NCI-H1694 (cell line): ENCODE results near the gene CIPC.
A peak's percentile ranks its signal among the peaks of the same experiment; 100 is the strongest.

Experiments
- DNase-seq: peaks from one replicate; lab custom pipeline; 2025; lab: John Stamatoyannopoulos, UW

CIPC gene

DNA sequence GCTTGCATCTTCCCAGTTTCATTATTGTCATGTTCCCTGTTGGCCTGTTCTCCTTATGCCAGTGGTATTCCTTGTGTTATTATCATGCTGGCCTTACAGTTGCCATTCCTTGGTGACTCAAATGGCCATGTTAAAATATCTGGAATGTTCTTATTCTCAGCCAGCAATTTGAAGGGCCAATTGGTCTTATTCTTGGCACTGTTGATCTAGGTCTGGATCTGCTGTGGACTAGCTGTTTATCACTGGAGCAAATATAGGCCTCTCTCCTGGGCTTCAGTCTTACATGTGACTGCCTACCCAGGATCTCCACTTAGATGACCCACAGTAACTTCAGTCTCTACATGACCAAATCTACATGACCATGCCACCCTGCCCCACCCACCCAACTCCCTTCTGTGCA lies 5.4 kb downstream of the CIPC start:
- DNase-seq = no peak

DNA sequence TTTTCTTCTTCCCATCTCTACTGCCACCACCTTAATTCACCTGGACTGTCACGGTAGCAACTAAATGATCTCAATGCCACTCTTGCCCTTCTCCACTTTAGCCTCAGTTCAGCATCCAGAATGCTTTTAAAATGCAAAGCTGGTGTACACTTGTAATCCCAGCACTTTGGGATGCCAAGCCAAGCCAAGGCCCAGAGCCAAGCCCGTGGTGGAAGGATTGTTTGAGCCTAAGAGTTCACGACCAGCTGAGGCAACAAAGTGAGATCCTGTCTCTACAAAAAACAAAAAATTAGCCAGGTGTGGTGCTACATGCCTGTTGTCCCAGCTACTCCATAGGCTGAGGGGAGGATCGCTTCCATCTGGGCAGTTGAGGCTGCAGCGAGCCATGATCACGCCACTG lies 5.9 kb downstream of the CIPC start:
- DNase-seq = no peak

DNA sequence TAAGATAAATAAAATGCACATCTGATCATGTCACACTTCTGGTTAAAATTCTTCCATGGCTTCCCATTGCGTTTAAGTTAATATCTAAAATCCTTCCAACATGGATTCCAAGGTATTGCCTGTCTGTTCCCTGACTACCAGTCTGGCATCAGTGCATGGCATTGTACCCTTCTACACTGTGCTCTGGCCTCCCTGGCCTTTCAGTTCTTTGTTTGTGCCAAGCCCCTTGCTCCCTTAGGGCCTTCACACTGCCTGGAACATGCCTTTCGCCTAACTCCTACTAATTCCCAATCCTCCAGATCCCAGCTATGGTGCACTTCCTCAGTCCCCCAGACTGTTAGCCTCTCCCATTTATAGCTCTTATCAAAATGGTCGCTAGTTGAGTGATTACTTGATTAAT lies 6.3 kb downstream of the CIPC start:
- no peak for DNase-seq

DNA sequence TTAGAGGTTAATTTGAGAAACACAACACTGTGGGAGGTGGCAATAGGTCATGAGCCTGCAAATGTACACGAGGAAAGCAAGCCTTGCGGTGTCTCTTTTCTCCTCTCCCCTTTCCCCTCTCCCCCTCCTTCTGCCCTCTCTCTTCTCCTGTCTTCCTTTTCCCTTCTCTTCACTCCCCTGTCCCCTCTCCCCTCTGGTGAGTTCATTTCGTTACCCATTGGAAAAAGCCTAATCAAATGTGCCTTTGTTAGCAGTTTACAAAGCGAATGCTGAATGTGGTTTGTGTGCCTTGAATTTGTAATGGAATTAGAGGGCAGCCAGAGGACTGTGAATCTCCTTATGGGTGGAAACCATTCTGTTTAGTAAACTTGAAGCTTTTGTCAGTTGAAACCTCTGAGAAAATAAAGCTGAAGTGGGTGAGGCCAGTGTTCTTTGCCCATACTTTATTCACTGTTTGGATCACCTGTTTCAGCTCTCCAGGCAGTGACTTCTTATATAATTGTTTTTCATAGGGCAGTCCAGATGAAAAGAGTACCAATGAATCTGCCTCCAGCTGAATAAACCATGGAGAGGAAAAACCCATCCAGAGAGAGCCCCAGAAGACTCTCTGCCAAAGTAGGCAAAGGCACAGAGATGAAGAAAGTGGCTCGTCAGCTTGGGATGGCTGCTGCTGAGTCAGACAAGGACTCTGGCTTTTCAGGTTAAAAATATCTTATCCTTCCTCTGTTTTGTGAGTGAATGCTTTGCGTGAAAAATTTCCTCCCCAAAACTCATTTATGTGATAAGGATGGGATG lies 7.3 kb downstream of the CIPC start:
- no peak for DNase-seq

DNA sequence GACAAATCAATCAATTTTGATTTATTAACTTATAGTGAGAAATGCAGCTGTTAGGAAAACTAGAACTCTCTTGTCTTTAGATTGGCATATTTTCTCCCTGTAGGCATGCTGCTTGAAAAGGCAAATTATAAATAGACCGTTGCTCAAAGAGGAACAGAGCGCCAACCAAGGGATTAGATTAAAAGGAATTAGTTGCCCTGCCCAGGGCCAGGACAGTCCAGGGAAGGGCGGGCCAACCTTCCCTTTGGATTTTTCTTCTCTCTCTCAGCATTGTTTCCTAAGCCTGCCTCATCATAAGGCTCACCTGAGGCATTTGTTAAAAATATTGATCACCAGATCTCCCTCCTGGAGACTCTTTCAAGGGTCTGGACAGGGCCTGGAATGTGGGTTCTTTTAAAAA lies 8.6 kb downstream of the CIPC start:
- DNase-seq = no peak

DNA sequence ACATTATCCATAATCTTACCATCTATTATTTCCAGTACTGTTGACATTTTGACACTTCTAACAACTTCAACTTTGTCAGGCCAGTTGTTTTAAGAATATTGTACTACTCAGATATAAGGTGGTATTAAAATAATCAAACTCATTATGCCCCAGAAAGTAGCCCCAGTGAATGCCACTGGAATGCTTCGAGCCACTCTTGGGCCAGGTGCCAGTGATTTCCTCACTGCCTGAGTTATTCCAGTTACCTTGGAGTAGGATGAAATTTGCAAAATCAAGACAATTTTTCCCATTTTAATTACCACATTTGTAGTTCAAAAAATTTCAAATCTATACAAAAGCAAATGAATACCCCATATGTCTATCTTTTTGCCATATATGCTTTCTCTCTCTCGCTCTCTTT lies 9.2 kb downstream of the CIPC start:
- no peak for DNase-seq

DNA sequence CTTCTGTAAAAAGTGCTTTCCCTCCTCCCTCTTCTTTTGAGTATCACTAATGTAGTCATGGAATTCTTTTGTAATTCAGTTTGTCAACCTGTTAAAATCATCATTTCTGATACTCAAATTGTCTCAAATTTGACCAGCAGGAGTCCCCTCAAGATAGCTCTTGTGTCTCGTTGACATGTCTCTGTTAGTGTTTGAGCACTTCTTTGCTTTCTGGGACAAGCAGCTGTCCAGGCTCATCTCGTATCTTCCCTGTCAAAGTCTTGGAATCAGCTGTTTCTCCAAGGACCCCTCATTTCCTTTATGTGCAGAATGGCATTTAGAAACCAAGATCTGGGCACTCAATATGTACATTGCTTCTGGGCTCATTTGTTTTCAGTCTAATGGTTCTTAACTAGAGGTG lies 10.7 kb downstream of the CIPC start:
- DNase-seq = no peak

DNA sequence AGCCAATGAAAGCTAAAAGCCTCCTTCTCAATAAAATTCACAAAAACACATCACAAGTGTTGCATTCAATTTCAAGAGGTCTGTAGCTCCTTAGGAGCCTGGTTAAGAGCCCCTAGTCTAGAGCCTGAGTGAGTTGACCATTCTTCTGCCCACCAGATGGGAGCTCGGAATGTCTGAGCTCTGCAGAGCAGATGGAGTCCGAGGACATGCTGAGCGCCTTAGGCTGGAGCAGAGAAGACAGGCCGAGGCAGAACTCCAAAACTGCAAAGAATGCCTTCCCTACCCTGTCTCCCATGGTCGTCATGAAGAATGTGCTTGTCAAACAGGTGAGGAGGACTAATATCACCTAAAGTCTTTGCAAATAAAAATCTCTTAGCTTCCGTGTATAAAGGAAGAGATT lies 11.6 kb downstream of the CIPC start:
- no peak for DNase-seq

DNA sequence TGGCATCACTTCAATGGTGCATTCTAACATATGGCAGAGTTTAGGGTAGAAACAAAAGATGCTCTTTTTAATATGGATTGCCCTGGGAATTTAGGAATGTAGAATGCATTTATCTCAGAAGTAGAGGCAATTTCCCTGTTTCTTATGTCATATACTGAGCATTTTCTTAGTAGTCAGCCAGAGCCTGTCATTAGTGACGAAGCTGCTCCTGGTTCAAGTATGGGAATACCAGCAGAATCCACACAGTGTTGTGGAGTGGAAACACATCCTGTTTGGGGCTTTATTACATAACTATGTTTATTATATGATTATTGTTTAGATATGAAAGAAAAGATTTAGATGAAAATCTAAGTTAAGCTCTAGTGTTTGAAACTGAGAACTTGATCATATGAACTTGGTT lies 12.2 kb downstream of the CIPC start:
- DNase-seq = no peak

DNA sequence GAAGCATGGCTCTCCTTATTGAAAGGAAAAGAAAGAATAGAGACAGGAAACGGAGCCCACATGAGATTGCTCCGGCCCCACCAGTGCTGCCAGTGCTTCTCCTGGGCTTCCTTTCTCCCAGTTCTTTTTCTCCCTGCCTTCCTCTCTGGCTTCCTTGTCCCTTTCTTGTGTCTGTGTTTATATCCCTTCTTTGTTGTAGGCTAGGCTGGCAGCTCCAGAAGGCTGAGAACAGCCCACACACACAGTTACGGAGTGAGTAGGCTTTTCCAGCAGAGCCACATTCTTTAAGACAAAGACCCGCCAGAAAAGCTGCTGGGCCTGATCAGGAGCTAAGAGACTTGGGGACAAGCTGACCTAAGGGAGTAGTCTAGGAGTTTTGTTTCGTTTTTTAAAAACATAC lies 13.0 kb downstream of the CIPC start:
- DNase-seq = no peak

DNA sequence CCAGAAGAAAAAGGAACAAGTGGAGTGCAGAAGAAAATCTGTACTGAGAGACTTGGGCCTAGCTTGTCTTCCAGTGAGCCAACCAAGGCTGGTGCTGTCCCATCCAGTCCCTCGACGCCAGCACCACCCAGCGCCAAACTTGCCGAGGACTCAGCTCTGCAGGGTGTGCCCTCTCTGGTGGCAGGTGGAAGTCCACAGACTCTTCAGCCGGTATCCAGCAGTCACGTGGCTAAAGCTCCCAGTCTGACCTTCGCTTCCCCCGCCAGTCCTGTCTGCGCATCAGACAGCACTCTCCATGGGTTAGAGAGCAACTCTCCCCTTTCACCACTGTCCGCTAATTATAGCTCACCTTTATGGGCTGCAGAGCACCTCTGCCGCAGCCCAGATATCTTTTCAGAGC lies 15.6 kb downstream of the CIPC start:
- no peak for DNase-seq

DNA sequence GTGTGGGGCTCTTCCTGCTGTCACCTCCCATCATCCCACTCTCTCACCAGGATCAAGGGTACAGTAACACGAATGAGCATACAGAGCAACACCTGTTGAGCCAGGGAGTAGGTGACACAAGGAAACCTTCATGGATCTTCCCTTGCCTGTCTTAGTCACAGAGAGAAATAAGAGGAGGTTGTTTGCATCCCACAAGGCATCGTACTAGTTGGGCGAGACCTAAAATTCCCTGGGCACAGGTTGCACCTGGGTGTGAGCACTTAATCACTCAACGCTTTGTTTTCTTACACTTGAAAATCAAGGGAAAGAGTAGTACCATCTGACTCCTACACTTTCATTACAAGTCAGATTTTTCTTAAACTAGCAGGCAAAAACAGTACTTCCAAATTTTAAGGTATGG lies 16.6 kb downstream of the CIPC start:
- DNase-seq = no peak

DNA sequence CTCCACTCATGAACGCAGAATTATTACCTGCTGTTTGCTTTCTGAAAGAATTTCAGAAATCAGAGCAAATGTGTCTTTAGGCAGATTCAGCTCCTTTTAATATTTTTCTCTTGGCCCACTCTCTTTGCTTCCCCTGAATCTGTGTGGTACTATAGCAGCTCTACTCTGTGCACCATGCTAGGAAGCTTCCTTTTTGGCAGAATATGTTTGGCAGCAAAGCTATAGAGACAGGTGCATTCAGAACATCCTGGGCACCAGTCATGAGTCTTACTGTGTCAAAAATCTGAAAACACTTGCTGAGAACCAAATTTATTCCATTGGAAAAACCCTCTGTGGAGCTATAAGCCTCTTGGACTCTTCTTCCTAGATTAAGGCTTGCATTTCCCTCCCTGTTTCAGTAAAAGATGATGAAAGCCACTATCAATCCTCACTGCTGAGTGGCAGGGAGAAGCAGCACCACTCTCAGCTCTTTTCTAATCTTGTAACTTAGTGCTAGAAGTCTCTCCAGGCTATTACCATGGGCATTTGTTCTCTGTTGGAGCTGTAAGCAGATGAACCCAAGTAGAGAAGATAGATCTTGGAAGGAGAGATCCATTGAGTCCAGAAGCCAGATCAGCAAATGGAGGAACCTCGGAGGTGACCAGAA lies 18.2 kb downstream of the CIPC start:
- no peak for DNase-seq

DNA sequence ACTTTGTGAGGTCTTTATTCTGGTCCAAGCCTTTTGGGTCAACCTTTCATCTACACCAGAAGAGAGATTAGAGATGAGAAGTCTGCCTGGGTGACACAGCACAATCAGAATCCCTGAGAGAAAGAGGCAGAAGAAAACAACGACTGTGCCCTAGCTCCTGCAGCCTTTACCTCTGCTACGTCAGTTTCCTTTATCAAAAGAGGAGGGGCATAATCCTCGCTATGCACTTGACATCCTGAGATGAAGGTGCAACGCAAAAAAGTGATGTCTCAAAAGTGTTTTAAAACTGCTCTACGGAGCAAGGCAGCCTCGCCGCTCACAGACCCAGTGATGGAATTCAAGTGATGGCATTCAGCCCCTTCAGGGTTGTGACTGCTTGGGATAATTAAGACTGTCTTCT lies 21.8 kb downstream of the CIPC start:
- no peak for DNase-seq

DNA sequence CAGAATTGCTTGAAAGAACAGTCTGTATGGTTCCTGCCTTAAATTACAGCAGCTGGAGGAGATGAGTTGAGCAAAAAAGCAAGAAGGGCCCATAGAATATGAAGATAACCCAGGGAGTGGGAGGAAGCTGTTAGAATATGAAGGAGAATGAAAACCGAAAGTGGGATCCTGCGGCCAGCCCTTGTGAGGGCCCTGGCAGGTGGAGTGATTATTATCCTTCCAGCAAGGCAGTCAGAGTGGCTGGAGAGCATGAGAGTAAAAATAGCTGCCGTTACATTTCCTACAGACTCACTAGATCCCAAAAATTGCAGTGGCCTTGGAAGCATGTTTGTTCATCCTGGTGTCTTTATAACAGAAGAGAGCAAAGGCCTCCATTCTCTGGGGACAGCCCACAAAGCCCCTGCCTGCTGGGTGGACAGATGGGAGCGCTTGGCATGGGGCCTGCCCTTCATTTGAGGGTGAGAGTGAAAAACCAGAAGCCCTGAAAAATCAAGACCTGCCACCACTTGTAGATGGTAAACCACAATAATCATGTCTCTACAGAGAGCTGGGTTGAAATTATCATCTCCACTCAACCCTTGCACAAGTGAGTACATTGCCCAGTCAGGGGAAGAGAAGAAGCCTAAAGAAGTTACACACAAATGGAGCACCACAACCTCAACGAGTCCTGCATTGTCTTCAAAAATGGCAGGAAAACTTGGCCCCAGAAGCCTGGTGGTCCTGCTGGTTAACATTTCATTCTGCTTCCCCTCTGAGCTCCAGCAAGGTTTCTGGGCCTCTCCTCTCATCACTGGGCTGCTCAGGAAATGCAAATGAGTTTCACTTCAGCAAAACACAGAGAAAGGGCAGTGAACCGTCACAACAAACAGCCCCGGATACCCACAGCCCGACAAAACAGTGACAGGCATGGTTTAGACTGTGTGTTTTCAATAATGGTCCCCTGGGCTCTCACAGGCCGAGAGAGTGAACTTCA lies 23.0 kb downstream of the CIPC start:
- peak; percentile 99 for DNase-seq

DNA sequence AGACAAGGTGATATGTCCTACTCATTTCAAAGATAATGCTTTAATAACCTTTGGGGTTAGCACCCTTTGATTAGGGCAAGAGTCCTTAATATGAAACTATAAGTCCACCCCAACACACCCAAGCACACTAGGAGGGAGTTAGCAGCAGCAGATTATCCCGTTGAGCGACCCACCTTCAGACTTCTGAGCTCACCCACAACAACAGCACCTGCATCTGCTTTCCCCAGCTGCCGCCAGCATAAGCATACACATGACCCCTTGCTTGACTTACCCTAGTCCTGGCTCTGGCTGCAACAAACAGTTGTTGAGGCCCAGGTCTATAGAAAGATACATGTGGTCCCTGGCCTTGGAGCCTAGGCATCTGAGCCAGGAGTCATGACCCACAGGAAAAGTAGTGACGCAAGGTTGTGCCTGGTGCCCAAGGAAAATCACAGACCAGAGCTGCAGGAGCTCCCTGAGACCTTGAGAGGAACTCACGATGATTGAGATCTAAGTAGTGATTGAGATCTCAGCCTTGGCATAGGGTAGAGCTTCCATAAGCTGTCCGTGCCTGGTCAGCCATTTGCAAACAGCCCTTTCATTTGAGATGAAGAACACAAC lies 24.6 kb downstream of the CIPC start:
- peak; percentile 42 for DNase-seq

DNA sequence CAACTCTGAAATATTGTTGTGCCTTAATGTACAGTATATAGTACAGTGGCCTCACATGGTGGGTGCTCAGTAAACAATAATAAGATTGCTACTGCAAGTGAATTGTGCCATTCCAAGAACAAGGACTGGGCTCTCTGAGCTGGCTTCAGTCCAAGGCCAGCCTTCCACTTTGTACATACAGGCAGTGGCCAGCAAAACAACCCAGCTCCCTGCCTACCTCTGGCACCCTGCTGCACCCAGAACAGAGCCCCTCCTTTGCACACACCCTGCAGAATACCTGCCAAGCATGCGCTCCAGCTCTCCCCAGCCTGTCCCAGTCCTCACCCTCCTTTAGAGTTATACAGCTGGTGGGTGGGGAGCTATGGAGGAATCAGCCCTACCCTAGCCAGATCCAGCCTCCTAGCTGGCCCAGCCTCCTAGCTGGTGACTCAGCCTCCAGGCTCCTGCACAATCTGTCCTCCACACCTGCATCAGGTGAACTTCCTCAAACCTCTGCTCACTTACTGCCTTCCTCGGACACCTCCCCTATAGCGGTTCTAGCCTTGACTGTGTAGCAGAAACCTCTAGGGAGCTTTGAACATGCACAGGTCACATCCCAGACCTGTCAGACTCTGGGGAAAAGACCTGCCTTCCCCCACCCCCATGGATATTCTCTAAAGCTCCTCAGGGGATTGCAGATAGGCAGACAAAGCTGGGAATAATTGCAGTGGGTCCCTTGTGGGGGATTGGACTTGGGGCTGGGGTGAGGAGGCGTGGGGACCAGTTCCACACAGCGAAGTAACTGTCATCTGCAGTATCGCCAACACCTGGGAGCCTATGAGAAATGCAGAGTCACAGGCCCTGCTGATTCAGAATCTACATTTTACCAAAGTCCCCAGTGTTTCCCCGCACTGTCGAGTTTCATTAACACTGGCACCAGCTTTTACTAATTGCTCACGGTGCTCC lies 25.6 kb downstream of the CIPC start:
- DNase-seq = peak; percentile 94

DNA sequence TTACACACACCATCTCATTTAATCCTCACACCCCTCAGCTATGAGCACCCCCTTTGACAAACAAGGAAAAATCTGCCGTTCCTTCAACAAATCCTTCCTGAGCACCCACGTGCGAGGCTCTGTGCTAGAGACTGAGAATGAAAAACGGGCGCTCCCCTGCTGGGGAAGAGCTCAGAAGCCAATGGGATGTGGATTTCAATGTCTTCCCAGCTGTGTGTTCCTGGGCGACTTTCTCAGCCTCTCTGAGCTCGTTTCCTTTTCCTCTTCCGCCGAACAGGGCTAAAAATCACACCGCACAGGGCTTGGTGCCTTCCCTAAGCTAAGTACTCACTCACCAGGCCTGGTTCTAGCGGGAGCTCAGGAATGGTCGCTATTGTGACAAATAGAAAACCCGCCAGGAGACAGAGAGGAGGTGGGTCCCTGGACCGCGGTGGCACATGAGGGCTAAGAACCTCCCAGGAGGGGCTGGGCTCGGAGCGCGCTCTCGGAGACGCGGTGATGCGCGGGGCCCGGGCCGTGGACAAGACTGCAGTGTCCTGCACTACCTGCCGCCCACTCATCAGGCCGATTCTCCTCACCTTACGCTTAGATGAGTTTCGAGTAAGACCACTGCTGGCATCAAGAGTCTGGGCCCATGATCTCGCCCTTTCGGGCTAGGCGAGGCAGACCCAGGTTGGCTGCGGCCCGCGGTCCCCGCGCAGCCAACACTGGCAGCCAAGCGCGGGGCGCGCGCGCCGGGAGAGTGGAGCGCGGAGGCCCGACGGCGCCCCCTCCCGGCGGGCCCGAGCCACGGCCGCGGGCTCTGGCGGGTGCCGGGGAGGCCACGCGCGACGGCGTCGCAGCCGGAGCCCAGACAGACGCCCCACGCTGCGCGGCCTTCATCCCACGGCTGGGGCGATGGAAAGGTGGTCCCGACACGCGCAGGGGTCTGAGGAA lies 26.6 kb downstream of the CIPC start:
- peak; percentile 96 for DNase-seq

DNA sequence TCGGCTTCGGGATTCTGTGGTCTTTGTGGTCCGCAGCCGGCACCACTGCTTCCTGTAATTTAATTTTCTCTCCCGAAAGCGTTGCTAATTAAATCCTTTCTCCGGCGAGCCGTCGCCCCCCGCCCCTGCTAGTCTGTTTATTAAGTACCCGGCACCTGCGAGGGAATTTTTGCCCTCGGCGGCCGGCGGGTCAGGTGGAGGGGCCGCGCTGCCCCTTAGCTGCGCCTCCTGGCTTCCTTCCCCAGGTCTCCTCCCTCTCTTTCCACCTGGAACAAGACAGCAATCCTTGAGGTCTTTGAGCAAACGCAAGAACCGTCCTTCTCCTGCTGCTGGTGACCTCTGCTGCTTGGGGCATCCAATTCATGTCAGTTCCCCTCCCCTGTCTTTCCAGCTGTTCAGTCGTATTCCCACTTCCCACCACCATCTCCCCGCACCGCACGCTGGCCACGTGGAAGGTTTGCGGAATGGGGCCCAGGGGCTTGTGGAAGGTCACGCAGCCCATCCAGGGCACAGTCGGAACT lies 27.3 kb downstream of the CIPC start:
- no peak for DNase-seq

DNA sequence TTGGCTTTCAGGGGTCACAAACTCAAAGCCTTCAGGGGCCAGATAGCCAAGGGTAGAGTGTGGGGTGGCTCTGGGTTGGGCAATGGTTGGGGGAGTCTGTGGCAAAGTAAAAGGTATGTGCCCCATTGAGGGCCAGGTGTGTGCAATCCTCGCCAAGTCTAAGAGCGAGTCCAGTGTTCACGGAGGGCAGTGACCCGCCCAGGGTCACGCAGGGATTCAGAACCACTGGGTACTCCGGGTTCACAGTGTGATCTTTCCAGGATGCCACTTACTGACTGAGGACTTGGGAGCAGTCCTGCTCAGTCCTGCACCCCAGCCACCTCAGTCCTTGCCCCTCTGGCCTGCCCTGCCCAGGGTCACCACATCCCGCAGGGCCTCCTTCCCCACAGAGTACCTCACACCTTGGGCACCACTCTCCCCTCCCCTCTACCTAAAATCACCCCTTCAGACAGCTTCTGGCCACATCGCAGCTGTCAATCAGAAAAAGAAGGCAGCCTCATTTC lies 27.8 kb downstream of the CIPC start:
- DNase-seq = no peak
